ENCODE measurements around the gene PRICKLE1. TPM values are rescaled to one million over a fixed set of nuclear protein-coding genes. Genes with fewer than 3 reads are reported as not detected.

PRICKLE1 gene
- total RNA-seq: 10 to 100 TPM in 1 of 2 donors, 1 to 10 TPM in 1; 7.6 to 19.7 TPM

- Histone ChIP-seq H3K27me3 (no peaks in the 10 kb centered on the region), H3K9me3 (no peaks in the 10 kb centered on the region), H3K4me3 (peak within 1 kb of the TSS; percentile 82 to 94), H3K4me1 (peaks cover 0 to 35% of the 10 kb centered on the region in 2 donors), H3K27ac (peak within 1 kb of the TSS; percentile 77 to 81), H3K36me3 (no peaks in the 10 kb centered on the region)
- TF ChIP-seq CTCF (IDR thresholded peaks at IDR 0.05): no peak
- no peak for DNase-seq (ENCODE audit: low spot score)
Measured at GRCh38 chr12:42589465-42590329, at the start of gene PRICKLE1. TSS of gene PRICKLE1 (minus strand) at chr12:42589746. CDS start at chr12:42472516, 117,230 bp downstream.

- no peaks in the 10 kb centered on the region for H3K4me1 ChIP-seq
- H3K36me3 ChIP-seq: no peaks in the 10 kb centered on the region
- no peaks in the 10 kb centered on the region for H3K9me3 ChIP-seq
- H3K27ac ChIP-seq: no peak overlapping the region
- TF ChIP-seq CTCF (IDR thresholded peaks at IDR 0.05): no peak
- H3K27me3 ChIP-seq: no peaks in the 10 kb centered on the region
- no peak for DNase-seq (ENCODE audit: low spot score)
- no peak overlapping the region for H3K4me3 ChIP-seq
Measured at GRCh38 chr12:42638697-42639096, 49.2 kb upstream of the PRICKLE1 start.

DNA sequence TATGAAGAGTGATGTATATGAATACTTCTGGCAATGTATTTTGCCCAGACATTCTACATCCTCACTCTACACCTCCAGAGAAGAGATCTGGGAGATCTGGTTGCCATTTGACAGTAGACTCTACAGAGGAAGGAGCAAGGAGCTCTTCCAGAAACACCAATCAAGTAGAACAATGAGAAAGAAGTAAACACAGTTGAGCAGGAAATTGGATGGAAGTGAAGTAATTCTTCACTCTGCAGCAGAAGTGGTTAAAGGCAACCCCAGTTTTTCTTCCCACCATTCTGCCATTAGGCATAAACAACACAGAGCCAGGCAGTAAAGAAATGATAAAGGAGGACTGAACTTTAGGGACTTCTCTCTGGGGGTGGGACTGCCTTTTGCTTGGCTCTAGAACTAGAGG, 48.5 kb upstream of the PRICKLE1 start:
- no peak for TF ChIP-seq CTCF (IDR thresholded peaks at IDR 0.05)
- H3K4me3 ChIP-seq: no peak overlapping the region
- no peak for DNase-seq (ENCODE audit: low spot score)

GRCh38 chr12:42636993-42637392, 47.4 kb upstream of the PRICKLE1 start:
- no peak overlapping the region for H3K4me3 ChIP-seq
- no peaks in the 10 kb centered on the region for H3K4me1 ChIP-seq
- no peak overlapping the region for H3K27ac ChIP-seq
- no peaks in the 10 kb centered on the region for H3K27me3 ChIP-seq
- no peak for DNase-seq (ENCODE audit: low spot score)
- H3K36me3 ChIP-seq: no peaks in the 10 kb centered on the region
- TF ChIP-seq CTCF (IDR thresholded peaks at IDR 0.05): no peak
- H3K9me3 ChIP-seq: no peaks in the 10 kb centered on the region

More for the DNA sequence above, 48.5 kb upstream of the PRICKLE1 start:
- Histone ChIP-seq H3K27ac (no peak overlapping the region), H3K27me3 (no peaks in the 10 kb centered on the region), H3K4me1 (no peaks in the 10 kb centered on the region), H3K36me3 (no peaks in the 10 kb centered on the region), H3K9me3 (no peaks in the 10 kb centered on the region)

DNA sequence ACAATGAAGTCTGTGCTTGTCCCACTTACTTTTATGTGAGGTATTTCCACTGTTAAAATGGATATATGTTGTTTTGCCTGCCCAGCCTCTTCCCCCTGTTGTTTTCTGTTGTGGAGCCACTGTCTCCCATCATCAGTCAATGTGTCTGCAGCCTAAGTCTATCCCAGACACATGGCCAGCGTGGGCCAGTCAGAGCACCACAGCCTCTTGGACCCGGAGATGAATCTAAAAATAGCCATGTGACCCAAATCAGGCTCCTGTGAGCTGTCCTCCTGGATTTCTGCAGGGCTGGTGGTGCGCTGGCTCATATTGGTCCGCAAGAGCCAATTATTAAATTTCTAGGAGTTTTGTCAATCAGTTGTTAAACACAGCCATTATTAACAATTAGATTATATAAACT, 44.0 kb upstream of the PRICKLE1 start:
- H3K4me1 ChIP-seq: no peaks in the 10 kb centered on the region
- no peaks in the 10 kb centered on the region for H3K36me3 ChIP-seq
- H3K27me3 ChIP-seq: no peaks in the 10 kb centered on the region
- no peak for DNase-seq (ENCODE audit: low spot score)
- H3K27ac ChIP-seq: no peak overlapping the region
- no peaks in the 10 kb centered on the region for H3K9me3 ChIP-seq
- TF ChIP-seq CTCF (IDR thresholded peaks at IDR 0.05): no peak
- no peak overlapping the region for H3K4me3 ChIP-seq

Measured in right atrium auricular region (tissue), 2 donors.